Naive thymus-derived CD4-positive, alpha-beta T cell (primary cell): ENCODE results near the gene TRAF7. TPM values are rescaled to one million over a fixed set of nuclear protein-coding genes. Genes with fewer than 3 reads are reported as not detected.

ENCODE experiments used
- ATAC-seq: fragments of 150-1000 bp; cut with Tn5 transposase; 2 replicates; pipeline ENCODE4 v1.10.0; 2021; ENCODE audit warnings: mild to moderate bottlenecking, moderate library complexity
- CTCF ChIA-PET: fragments of 350-600 bp; sonication (Branson Sonifier 250); formaldehyde crosslinking; loops from one replicate; lab custom pipeline; 2021; ENCODE audit warnings: antibody characterized with exemption; lab: Charles Lee
- POLR2A ChIA-PET: fragments of 350-600 bp; sonication (Branson Sonifier 250); formaldehyde crosslinking; loops from one replicate; lab custom pipeline; 2021; ENCODE audit warnings: antibody characterized with exemption, inconsistent platforms; lab: Charles Lee
- DNase-seq, 9 donors: peaks; one replicate each; pipeline versions ENCODE4 v3.0.0 to v3.0.0-alpha.2; 2020 to 2022; ENCODE audit warnings: mixed read lengths in 1 of 9
- H3K27ac ChIP-seq: one replicate; pipeline ENCODE4 v1.7.0; 2013; ENCODE audit warnings: mild to moderate bottlenecking, low read depth, low read length, moderate library complexity
- H3K27me3 ChIP-seq, 2 donors: one replicate each; pipeline ENCODE4 v1.7.0; 2013; ENCODE audit warnings: low read length in 2 of 2, mild to moderate bottlenecking in 2 of 2, moderate library complexity in 2 of 2; ENCODE audit not compliant: control insufficient read depth in 2 of 2, insufficient read depth in 2 of 2
- H3K36me3 ChIP-seq, 3 experiments: 1 replicate in 2 of 3; 2 replicates in 1 of 3; pipeline ENCODE4 v1.7.0; 2013; ENCODE audit warnings: low read length in 3 of 3, mild to moderate bottlenecking in 3 of 3, moderate library complexity in 1 of 3; ENCODE audit not compliant: insufficient read depth in 3 of 3, control insufficient read depth in 2 of 3
- H3K4me1 ChIP-seq, 2 donors: one replicate each; pipeline ENCODE4 v1.7.0; 2013; ENCODE audit warnings: low read length in 2 of 2, mild to moderate bottlenecking in 2 of 2, moderate library complexity in 1 of 2; ENCODE audit not compliant: control insufficient read depth in 2 of 2, insufficient read depth in 2 of 2
- H3K4me3 ChIP-seq: 2 replicates; pipeline ENCODE4 v1.7.0; 2013; ENCODE audit warnings: mild to moderate bottlenecking, low read length
- H3K9me3 ChIP-seq, 3 experiments: 1 replicate in 2 of 3; 2 replicates in 1 of 3; pipeline ENCODE4 v1.7.0; 2013; ENCODE audit warnings: low read length in 3 of 3; ENCODE audit not compliant: control insufficient read depth in 2 of 3
- H3K27ac Mint-ChIP-seq, 9 donors: one replicate each; pipeline ENCODE4 v1.8.0; 2020 to 2022; ENCODE audit warnings: mixed read lengths in 9 of 9, mild to moderate bottlenecking in 8 of 9, moderate library complexity in 5 of 9, inconsistent platforms in 2 of 9
- H3K27me3 Mint-ChIP-seq, 5 donors: one replicate each; pipeline ENCODE4 v1.8.0; 2021 to 2022; ENCODE audit warnings: mixed read lengths in 5 of 5, mild to moderate bottlenecking in 1 of 5
- H3K36me3 Mint-ChIP-seq, 5 donors: one replicate each; pipeline ENCODE4 v1.8.0; 2020 to 2022; ENCODE audit warnings: mixed read lengths in 5 of 5, mild to moderate bottlenecking in 3 of 5, inconsistent platforms in 1 of 5
- H3K4me1 Mint-ChIP-seq, 7 donors: one replicate each; pipeline ENCODE4 v1.8.0; 2020 to 2022; ENCODE audit warnings: mixed read lengths in 7 of 7, mild to moderate bottlenecking in 3 of 7, inconsistent platforms in 1 of 7
- H3K4me3 Mint-ChIP-seq, 10 donors: one replicate each; pipeline ENCODE4 v1.8.0; 2020 to 2022; ENCODE audit warnings: mild to moderate bottlenecking in 10 of 10, mixed read lengths in 10 of 10, moderate library complexity in 6 of 10, inconsistent platforms in 2 of 10
- H3K9me3 Mint-ChIP-seq, 11 donors: one replicate each; pipeline ENCODE4 v1.8.0; 2020 to 2022; ENCODE audit warnings: mixed read lengths in 11 of 11, mild to moderate bottlenecking in 4 of 11, inconsistent platforms in 1 of 11, moderate library complexity in 1 of 11
- intact Hi-C, 2 donors: fragments of 100-400 bp; cut with micrococcal nuclease; formaldehyde crosslinking; loops; one replicate each; pipeline ENCODE4 v1.15.1; 2023
- polyA plus RNA-seq, 2 donors: library from polyadenylated mRNA; unstranded; fragments of 300-500 nt; fragmentation: Illumina TruSeq; gene quantifications; one replicate each; pipeline ENCODE4 v1.2.3, GENCODE V29; 2021
- total RNA-seq, 6 experiments: library from RNA in 5 of 6; stranded (reverse) in 5 of 6; gene quantifications; 1 replicate in 5 of 6; 2 replicates in 1 of 6; pipeline ENCODE4 v1.2.3 and lab custom pipeline; 2021 to 2026

Gene TRAF7
- total and polyA plus RNA-seq, 7 experiments from 2014 or later = 4.8 to 58.3 (median 34.8) TPM

DNA sequence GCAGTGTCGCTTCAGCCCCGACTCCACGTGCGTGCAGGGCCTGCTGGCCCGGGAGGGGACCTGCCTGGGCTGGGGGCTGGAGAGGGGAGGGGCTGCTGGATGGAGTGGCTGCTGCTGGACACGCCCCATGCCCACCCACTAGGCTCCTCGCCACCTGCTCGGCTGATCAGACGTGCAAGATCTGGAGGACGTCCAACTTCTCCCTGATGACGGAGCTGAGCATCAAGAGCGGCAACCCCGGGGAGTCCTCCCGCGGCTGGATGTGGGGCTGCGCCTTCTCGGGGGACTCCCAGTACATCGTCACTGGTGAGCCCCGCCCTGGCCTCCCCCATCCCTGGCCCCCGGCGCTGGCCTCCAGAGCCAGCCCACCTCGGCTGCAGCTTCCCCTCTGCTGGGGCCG, 52.7 kb downstream of the TRAF7 start:
- POLR2A ChIA-PET = interaction anchor here (1.3 kb wide), 1 partner anchor 14 kb away, joined by 3 read pairs; no protein-coding TSS in a partner anchor
- Mint-ChIP-seq H3K27ac (no peak overlapping the region), H3K27me3 (peaks cover 0 to 3% (median 0%) of the 10 kb centered on the region in 5 donors), H3K4me3 (peak overlapping the region in 1 of 10 donors; percentile 45), H3K36me3 (peaks cover 0 to 11% (median 6%) of the 10 kb centered on the region in 5 donors), H3K9me3 (peaks cover 0 to 5% (median 0%) of the 10 kb centered on the region in 11 donors), H3K4me1 (peaks cover 14 to 43% (median 34%) of the 10 kb centered on the region in 7 donors)
- ATAC-seq = no peak
- H3K27me3 ChIP-seq = no peaks in the 10 kb centered on the region
- intact Hi-C loops = loop anchor here (5.0 to 10.0 kb wide), 2 partner anchors 51 to 56 kb away; partner anchors contain the start of genes RNPS1 (in 1 of the 2) and TRAF7 (in 1 of the 2)
- H3K9me3 ChIP-seq = no peaks in the 10 kb centered on the region
- H3K4me1 ChIP-seq = peaks cover 22 to 23% of the 10 kb centered on the region in 2 donors
- H3K27ac ChIP-seq = no peak overlapping the region
- H3K36me3 ChIP-seq = peaks cover 0 to 37% (median 9%) of the 10 kb centered on the region in 3 experiments
- CTCF ChIA-PET = no interaction called here
- no peak for DNase-seq
- H3K4me3 ChIP-seq = no peak overlapping the region

DNA sequence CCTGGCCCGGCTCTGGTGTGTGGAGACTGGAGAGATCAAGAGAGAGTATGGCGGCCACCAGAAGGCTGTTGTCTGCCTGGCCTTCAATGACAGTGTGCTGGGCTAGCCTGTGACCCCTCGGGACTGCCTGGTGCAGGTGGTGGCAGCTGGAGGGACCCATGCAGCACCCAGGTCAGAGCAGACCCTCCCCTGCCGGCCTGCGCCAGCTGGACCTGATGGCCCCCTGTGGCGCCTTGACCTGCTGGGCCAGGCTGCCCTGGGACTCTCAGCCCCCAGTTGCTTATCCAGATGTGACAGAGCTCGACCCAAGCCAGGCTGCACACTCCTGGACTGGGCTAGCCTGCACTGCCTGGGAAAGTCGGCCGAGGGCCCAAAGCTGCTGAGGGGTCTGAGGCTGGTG, 53.2 kb downstream of the TRAF7 start:
- Histone ChIP-seq H3K4me3 (no peak overlapping the region), H3K36me3 (peaks cover 0 to 37% (median 9%) of the 10 kb centered on the region in 3 experiments), H3K4me1 (peaks cover 27% of the 10 kb centered on the region in 2 donors), H3K27me3 (no peaks in the 10 kb centered on the region), H3K27ac (no peak overlapping the region), H3K9me3 (no peaks in the 10 kb centered on the region)
- intact Hi-C loops = loop anchor here (5.0 to 10.0 kb wide), 2 partner anchors 51 to 56 kb away; partner anchors contain the start of genes RNPS1 (in 1 of the 2) and TRAF7 (in 1 of the 2)
- ATAC-seq (no peak), DNase-seq (no peak)
- H3K27ac Mint-ChIP-seq = no peak overlapping the region
- H3K36me3 Mint-ChIP-seq = peaks cover 0 to 11% (median 6%) of the 10 kb centered on the region in 5 donors
- peaks cover 18 to 43% (median 35%) of the 10 kb centered on the region in 7 donors for H3K4me1 Mint-ChIP-seq
- POLR2A ChIA-PET = no interaction called here
- no peak overlapping the region for H3K4me3 Mint-ChIP-seq
- CTCF ChIA-PET = interaction anchor here (1.5 kb wide), 1 partner anchor 43 kb away, joined by 3 read pairs; the partner anchor contains the start of gene ECI1
- no peaks in the 10 kb centered on the region for H3K27me3 Mint-ChIP-seq
- H3K9me3 Mint-ChIP-seq = peaks cover 0 to 5% (median 0%) of the 10 kb centered on the region in 11 donors

DNA sequence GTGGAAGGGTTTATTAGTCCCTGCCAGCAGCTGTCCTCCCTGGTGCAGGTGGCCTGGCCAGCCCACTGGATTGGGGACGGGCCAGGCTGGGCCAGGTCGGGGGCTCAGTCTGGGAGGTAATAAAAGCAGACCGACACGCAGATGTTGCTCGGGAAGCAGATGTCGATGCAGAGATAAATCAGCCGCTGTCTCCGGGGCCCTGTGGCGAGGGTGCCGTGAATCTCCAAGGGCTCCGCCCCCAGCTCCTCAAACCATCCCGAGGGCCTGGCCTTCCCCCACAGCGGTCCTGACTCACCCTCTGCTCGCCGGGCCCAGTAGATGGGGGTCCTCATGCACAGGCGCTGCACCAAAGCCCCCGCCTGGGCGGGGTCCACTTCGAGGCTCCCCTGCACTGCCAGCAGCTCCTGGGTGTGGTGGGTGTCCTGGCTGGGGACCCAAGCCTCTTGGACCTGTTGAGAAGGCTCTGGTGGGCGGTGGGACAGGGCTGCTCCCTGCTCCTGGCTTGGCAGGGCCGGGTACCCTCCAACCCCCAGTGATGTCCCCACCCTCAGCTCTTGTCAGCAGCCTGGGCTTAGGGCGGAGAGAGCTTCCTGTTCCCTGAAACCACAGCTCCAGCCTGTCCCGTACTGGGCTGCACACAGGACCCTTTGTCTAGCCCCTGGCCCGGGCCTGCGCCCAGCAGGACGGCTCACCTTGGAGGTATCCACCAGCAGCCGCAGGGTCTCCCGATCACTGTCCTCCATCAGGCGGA, 53.9 kb downstream of the TRAF7 start:
- H3K9me3 ChIP-seq = no peaks in the 10 kb centered on the region
- Mint-ChIP-seq H3K4me1 (peaks cover 15 to 42% (median 34%) of the 10 kb centered on the region in 7 donors), H3K9me3 (peaks cover 0 to 3% (median 0%) of the 10 kb centered on the region in 11 donors), H3K27me3 (no peaks in the 10 kb centered on the region), H3K27ac (no peak overlapping the region), H3K36me3 (peaks cover 0 to 10% (median 6%) of the 10 kb centered on the region in 5 donors), H3K4me3 (no peak overlapping the region)
- POLR2A ChIA-PET = interaction anchor here (1.0 kb wide), 1 partner anchor 16 kb away, joined by 3 read pairs; no protein-coding TSS in a partner anchor
- no peak overlapping the region for H3K4me3 ChIP-seq
- H3K4me1 ChIP-seq = peaks cover 27% of the 10 kb centered on the region in 2 donors
- H3K36me3 ChIP-seq = peaks cover 0 to 37% (median 9%) of the 10 kb centered on the region in 3 experiments
- CTCF ChIA-PET = interaction anchor here (0.5 to 1.5 kb wide), 2 partner anchors 43 to 82 kb away, joined by 3 read pairs; partner anchors contain the start of gene ECI1
- no peak for ATAC-seq
- no peak overlapping the region for H3K27ac ChIP-seq
- DNase-seq = no peak
- intact Hi-C loops = loop anchor here (5.0 to 10.0 kb wide), 2 partner anchors 52 to 55 kb away; partner anchors contain the start of genes RNPS1 (in 1 of the 2) and TRAF7 (in 1 of the 2)
- no peaks in the 10 kb centered on the region for H3K27me3 ChIP-seq

DNA sequence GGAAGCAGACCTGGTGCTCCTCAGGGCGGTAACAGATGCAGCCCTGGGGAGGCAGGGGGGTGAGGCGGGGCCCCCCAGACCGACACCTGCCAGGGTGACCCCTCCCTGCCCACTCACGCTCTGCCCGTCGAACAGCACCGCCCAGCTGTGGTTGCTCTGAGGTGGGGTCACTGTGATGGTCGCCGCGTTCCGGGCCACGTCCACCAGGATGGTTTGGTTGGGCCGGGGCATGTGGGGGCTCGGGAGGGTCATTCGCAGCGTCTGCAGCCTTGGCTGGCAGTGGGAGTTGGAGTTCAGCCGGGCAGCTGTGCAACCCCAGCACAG, 54.4 kb downstream of the TRAF7 start:
- intact Hi-C loops = no loop called here

DNA sequence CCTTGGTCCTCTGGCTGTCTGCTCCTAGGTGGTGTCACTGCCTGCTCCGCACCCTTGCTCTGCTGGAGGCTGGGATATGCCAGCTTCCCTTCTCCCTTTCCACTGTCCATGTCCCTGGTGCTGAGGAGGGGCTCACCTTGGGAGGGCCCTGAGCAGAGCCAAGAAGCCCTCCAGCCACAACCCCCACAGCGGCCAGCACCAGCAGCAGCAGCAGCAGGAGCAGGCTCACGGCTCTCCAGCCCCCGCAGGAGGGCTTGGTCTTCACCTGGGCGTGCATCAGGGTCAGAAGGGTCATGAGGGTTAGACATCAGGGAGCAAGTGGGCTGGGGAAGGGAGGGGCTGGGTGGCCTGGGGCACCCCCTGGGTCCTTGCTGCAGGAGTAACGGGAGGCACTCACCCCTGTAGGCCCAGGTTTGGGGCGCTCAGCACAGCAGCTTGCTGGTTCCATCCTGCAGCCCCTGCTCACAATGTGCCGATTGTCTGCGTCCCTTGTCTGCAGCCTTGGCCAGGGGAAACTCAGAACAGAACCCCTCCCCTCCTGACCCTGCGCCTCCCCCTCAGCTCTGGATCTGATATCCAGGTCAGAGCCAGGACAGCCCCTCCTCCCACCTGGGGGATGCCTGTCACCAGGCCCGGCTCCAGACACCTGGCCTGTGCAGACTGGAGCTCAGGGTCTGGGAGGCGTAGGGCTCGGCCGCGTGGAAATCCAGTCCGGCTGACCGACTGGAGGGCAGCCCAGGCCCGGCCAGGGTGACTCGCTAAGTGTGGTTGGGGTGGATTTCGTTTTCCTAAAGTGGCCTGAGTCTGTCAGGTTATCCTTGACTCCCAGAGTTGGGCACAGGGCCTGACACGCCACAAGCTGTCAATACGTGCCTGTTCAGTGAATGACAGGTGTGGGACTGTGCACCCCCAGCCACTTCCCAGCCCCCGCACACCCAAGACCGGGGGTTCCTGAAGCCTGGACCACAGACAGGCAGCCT, 55.1 kb downstream of the TRAF7 start, which contains the start of gene BRICD5:
Gene BRICD5 (minus strand): TSS at position 478 of the 980 bp plus-strand sequence. CDS start 30 bp downstream, at position 448.
- H3K27me3 ChIP-seq = no peaks in the 10 kb centered on the region
- peaks cover 20 to 27% of the 10 kb centered on the region in 2 donors for H3K4me1 ChIP-seq
- H3K4me3 ChIP-seq = no peak within 1 kb of the TSS
- no peak for ATAC-seq
- peaks cover 0 to 37% (median 9%) of the 10 kb centered on the region in 3 experiments for H3K36me3 ChIP-seq
- intact Hi-C loops = no loop called here
- no peak within 1 kb of the TSS for H3K27ac ChIP-seq
- Mint-ChIP-seq H3K4me3 (no peak within 1 kb of the TSS), H3K36me3 (peaks cover 0 to 8% (median 6%) of the 10 kb centered on the region in 5 donors), H3K27me3 (no peaks in the 10 kb centered on the region), H3K27ac (peak within 1 kb of the TSS in 1 of 9 donors; percentile 28), H3K9me3 (peaks cover 0 to 1% (median 0%) of the 10 kb centered on the region in 11 donors), H3K4me1 (peaks cover 11 to 38% (median 32%) of the 10 kb centered on the region in 7 donors)
- ChIA-PET CTCF (interaction anchor here (0.6 to 1.5 kb wide), 2 partner anchors 17 to 41 kb away, joined by 3 read pairs; partner anchors contain the start of gene ECI1), POLR2A (interaction anchor here (1.0 to 1.3 kb wide), 2 partner anchors 14 to 55 kb away, joined by 3 read pairs; partner anchors contain the start of gene TRAF7)
- no peaks in the 10 kb centered on the region for H3K9me3 ChIP-seq
- DNase-seq = no peak

More for the DNA sequence above, 54.4 kb downstream of the TRAF7 start:
- no peak for ATAC-seq
- Histone ChIP-seq H3K4me3 (no peak overlapping the region), H3K27ac (no peak overlapping the region), H3K4me1 (peaks cover 22 to 27% of the 10 kb centered on the region in 2 donors), H3K36me3 (peaks cover 0 to 37% (median 9%) of the 10 kb centered on the region in 3 experiments), H3K27me3 (no peaks in the 10 kb centered on the region), H3K9me3 (no peaks in the 10 kb centered on the region)
- Mint-ChIP-seq H3K27me3 (no peaks in the 10 kb centered on the region), H3K36me3 (peaks cover 0 to 8% (median 6%) of the 10 kb centered on the region in 5 donors), H3K4me3 (no peak overlapping the region), H3K4me1 (peaks cover 11 to 38% (median 30%) of the 10 kb centered on the region in 7 donors), H3K27ac (no peak overlapping the region), H3K9me3 (peaks cover 0 to 1% (median 0%) of the 10 kb centered on the region in 11 donors)
- ChIA-PET POLR2A (interaction anchor here (1.0 kb wide), 1 partner anchor 15 kb away, joined by 3 read pairs; no protein-coding TSS in a partner anchor), CTCF (interaction anchor here (0.5 to 1.5 kb wide), 2 partner anchors 42 to 82 kb away, joined by 3 read pairs; partner anchors contain the start of gene ECI1)
- no peak for DNase-seq
